ENCODE results near the gene CYB561.

The CYB561 gene

DNA sequence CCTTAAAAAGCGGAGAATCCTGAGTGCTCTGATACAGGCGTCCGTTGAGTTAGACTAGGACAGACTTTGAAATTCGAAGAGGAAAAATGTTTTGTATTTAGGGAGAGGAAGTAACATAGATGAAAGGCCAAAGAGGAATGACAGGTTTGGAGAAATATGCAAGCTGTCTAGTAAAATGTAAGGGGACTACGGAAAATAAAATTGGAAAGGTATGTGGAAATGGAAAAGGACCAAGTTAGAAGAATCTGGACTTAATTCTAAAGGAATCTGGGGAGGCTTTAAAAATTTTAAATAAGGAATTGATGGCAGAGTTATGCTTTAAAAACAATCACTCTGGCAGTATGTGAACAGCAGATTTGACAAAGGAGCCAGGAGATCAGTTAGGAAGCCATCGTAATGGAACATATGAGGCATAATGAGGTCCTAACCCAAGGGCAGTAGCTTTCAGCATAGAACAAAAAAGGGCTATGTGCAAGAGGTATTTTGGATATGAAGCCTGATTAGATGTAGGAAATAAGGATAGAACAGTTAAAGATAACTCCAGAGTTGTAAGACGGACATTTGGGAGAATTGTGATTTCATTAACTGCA, 38.3 kb downstream of the CYB561 start:
- TF ChIP-seq, protein P1, sequence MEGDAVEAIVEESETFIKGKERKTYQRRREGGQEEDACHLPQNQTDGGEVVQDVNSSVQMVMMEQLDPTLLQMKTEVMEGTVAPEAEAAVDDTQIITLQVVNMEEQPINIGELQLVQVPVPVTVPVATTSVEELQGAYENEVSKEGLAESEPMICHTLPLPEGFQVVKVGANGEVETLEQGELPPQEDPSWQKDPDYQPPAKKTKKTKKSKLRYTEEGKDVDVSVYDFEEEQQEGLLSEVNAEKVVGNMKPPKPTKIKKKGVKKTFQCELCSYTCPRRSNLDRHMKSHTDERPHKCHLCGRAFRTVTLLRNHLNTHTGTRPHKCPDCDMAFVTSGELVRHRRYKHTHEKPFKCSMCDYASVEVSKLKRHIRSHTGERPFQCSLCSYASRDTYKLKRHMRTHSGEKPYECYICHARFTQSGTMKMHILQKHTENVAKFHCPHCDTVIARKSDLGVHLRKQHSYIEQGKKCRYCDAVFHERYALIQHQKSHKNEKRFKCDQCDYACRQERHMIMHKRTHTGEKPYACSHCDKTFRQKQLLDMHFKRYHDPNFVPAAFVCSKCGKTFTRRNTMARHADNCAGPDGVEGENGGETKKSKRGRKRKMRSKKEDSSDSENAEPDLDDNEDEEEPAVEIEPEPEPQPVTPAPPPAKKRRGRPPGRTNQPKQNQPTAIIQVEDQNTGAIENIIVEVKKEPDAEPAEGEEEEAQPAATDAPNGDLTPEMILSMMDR (IDR thresholded peaks at IDR 0.05; ENCODE audit: insufficient read depth, low read depth, low read length, missing control alignments): no peak
- no peak overlapping the region for H3K4me3 ChIP-seq (ENCODE audit: low read length)
- DNase-seq (ENCODE audit: low read depth): no peak

DNA sequence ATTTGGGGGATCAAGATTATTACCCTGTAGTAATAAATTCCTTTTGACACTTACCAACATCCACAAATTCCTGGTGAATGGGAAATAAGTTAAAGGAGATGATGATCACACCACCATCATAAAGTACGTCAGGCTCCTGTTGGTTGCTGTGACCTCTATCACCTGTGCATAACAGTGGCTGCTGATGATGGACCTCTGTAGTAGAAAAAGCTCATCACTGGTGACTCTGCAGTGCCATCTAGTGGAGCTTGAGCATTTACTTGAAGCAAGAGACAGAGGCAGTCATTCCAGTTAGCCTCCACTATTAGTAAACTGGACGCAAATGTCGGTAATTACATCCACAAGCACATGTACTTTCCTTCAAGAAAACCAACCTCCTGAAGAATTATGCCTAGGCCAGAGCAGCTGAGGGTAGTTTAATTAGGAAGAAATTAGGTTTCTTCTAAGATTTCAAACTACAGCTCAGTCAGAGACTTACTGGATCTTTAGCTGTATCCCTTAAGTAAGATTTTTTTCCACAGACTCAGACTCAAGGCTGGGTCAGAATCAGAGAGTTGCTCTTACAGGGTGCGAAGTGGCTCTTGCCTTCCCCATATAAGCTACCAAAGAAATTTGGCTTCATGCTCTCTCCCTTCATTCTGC, 39.3 kb downstream of the CYB561 start:
- DNase-seq (ENCODE audit: low read depth): peak; percentile 87
- TF ChIP-seq, protein P1 (IDR thresholded peaks at IDR 0.05; ENCODE audit: insufficient read depth, low read depth, low read length, missing control alignments): peak; percentile 89
- H3K4me3 ChIP-seq (ENCODE audit: low read length): no peak overlapping the region

DNA sequence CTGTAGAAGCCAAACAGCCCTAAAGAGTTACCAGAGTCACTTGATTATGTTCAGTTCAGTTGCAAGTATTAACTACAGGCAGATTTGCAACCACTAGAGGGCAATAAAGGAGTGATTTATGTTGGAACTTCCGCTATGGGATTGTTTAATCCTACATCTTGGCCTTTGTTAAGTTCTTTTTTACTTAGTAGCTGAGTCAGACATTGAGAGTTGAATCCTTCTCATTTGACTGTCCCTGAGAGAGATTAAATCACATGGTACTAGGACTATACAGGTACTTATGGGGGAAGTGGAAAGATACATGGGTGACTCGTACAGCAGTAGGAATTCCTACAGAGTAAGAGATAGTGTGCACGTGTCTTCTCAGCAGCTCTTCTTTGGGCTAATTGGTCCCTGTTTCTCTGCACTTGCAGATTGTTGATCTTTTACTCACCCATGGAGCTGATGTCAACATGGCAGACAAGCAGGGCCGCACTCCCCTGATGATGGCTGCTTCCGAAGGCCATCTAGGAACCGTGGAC, 40.3 kb downstream of the CYB561 start:
- TF ChIP-seq, protein P1 (IDR thresholded peaks at IDR 0.05; ENCODE audit: insufficient read depth, low read depth, low read length, missing control alignments): peak; percentile 69
- no peak overlapping the region for H3K4me3 ChIP-seq (ENCODE audit: low read length)
- DNase-seq (ENCODE audit: low read depth): peak; percentile 84

DNA sequence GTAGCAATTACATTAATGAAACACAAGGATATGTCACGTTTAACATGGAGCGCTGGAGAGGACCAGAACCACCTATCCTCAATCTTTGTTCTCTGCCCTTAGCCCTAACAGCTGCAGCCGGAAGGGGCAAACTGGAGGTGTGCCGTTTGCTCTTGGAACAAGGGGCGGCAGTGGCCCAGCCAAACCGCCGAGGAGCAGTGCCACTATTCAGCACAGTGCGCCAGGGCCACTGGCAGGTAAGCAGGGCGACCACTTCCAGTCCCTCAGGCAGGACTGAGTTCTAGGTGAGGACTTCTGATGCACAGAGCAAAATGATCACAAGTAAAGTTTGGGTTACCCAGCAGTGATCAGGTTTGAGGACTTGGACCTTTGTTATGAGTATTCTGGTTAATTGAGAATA, 41.1 kb downstream of the CYB561 start:
- no peak overlapping the region for H3K4me3 ChIP-seq (ENCODE audit: low read length)
- no peak for DNase-seq (ENCODE audit: low read depth)
- TF ChIP-seq, protein P1 (IDR thresholded peaks at IDR 0.05; ENCODE audit: insufficient read depth, low read depth, low read length, missing control alignments): no peak

DNA sequence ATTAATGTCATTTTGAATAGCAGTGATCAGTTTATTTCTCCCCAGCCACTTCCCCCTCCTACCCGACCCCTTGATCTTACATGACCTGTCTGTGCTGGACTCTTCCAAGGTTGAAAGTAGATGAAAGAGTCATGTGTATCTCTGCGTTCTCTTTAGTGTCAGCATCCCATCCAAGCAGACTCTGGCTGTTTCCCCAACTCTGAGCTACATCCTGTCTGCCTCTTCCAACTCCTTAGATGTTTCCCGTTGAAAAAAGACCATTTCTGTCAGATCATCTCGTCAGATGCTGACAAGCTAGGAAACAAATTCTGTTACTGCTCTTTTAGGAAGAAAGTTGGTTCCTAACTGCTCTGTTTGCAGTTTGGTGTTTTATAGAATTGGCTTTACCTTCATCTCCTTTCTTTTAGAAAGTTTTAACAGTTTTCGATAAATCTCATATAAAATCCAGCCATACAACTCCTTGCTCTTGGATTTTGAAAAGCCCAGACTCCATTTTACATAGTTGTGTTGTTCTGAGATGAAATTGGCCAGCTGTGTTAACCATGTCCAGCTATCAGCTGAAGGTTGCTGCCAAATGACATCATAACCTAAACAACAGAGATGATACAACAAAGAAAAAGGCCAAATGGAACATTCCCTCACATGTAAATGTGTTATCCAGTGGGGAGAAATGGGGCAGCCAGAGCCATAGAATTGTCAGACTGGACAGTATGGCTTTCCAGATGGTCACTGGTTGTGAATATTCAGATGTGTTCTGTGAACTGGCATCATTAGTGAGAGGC, 43.5 kb downstream of the CYB561 start:
- TF ChIP-seq, protein P1 (IDR thresholded peaks at IDR 0.05; ENCODE audit: insufficient read depth, low read depth, low read length, missing control alignments): no peak
- DNase-seq (ENCODE audit: low read depth): no peak
- no peak overlapping the region for H3K4me3 ChIP-seq (ENCODE audit: low read length)

DNA sequence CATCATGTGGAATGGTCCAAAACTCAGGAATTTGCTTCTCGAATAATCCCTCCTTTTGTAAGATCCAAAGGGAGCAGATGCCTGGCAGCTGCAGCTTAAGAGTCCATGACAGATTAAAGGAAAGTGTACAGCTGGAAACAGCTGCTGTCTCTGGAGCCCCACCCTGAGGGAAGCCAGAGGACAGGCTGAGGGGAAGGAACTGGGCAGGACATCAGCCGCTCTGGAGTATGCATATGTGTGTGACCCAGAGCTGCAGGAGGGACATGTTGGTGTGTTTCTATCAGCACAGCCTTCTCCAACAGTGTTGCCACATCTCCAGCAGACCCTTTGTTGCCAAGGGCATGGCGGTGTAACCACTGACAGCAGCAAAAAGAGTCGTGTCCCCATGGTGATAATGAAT, 46.2 kb downstream of the CYB561 start:
- TF ChIP-seq, protein P1 (IDR thresholded peaks at IDR 0.05; ENCODE audit: insufficient read depth, low read depth, low read length, missing control alignments): no peak
- DNase-seq (ENCODE audit: low read depth): no peak
- H3K4me3 ChIP-seq (ENCODE audit: low read length): no peak overlapping the region
